DMS114 treated with DMSO at 0.1 percent for 48 hours (cell line): ENCODE data around the gene DNASE1L3.
A peak's percentile ranks its signal among the peaks of the same experiment; 100 is the strongest.
"Not testable (repeated sequence)": the region's sequence is repeated elsewhere in the genome, so short reads cannot be mapped to it uniquely, and the experiment has no call there.

Source experiments
- DNase-seq: peaks from one replicate; lab custom pipeline; 2025; ENCODE audit not compliant: unreplicated experiment; lab: John Stamatoyannopoulos, UW

DNASE1L3 gene, protein sequence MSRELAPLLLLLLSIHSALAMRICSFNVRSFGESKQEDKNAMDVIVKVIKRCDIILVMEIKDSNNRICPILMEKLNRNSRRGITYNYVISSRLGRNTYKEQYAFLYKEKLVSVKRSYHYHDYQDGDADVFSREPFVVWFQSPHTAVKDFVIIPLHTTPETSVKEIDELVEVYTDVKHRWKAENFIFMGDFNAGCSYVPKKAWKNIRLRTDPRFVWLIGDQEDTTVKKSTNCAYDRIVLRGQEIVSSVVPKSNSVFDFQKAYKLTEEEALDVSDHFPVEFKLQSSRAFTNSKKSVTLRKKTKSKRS

DNA sequence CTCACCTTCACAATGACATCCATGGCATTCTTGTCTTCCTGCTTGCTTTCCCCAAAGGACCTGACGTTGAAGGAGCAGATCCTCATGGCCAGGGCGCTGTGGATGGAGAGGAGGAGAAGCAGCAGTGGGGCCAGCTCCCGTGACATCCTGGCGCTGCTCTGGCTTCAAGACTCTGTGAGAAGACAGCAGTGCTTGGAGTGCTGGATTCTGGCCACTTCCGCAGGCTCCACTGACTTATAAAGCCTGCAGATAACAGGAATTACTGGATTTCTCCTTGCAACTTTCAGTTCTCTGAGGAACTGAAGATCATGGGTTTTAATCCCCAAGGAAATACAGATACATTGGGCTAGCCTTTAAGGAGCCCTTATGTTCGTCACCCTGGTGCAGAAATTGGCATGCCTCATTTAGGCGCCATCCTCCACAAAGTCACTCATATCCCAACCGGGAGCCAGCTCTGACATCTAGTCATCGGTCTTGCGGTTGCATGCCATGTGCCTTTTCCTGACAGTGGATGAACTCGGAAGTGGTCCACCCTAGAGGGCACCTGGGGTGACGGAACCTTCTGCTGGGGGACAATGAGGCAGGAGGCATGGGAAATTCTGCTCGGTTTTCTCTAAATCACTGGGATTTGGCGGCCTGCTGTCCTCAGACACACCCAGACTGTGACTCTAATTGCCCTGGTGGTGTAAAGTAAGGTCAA lies at the start of gene DNASE1L3:
Gene DNASE1L3, minus strand, starts transcription at position 212 of the 700 bp plus-strand sequence. Its CDS starts 66 bp downstream, at position 146.
- DNase-seq, result no peak

DNA sequence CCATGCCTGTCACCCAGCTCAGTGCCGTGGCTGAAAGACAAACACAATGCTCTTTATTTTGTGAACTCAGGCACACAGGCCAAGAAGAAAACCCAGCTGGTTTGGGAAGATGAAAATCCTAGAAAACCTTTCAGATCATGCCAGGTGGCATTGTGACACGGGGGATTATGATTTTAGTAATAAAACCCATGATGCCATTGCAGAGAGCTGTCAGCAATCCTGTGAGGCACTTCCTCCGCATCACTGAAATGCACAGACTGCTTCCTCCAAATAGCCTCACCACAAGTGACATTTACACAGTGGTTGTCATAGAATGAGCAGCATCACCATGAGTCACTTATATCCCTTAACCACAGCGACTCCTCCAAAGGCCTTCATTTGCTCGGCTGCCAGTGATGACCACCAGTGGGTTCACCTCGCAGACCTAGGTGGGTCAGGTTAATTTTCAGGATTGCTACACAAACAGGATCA lies 49.5 kb upstream of the DNASE1L3 start:
- DNase-seq, result no peak

DNA sequence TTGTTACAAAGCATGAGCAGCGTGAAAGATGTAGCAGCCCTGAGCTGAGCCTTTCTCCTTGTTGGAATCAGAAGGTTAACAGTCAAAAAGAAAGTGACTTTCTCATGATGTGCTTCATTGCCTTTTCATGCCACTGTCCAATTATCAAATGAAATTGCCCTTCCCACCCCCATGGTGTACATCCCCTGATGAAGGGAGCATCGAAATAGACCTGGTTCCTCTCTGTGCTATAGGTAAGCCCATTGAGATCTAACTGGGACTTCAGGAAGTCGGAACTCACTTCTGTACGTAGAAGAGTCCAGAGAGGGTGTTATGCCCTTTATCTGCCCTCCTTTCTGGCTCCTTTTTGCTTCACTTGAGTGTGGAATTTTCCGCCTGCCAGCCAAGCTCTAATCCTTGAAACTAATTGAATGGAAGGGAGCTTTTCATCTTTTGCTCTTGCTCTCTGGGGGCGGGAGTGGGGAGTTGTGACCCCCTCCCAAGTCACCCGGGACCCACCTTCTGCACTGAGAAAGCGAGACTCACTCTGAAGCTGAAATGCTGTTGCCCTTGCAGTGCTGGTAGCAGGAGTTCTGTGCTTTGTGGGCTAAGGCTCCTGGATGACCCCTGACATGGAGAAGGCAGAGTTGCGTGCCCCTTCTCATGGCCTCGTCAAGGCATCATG lies 47.8 kb upstream of the DNASE1L3 start:
- no peak for DNase-seq

DNA sequence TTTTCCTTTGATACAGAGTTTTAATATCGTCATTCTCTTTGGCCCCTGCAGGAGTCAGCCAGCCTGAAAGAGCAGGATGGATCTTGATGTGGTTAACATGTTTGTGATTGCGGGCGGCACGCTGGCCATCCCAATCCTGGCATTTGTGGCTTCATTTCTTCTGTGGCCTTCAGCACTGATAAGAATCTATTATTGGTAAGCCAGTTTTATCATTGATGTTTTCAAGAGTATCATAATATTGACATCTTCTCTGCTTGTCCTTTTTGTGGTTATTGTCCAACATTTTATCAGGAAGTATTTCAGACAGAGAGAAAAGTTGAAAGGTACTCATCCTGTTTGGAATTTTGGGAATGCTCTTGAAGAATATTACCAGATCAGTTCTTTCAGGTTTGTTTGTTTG lies 45.7 kb upstream of the DNASE1L3 start:
- DNase-seq, result no peak

DNA sequence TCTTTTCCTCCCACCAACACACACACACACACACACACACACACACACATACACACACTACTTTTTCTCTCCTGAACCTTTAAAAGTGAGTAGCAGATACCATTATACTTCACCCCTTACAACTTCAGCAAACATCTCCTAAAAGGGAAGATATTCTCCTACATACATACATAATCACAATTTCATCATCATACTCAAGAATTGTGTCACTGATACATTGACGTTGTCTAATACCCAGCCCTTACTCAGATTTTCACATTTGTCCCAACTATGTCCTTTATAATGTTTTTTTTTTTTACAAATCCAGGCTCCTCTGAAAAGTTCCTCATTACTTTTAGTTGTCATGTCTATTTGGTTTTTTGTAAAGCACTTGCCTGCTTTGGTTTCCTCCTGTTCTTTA lies 45.3 kb upstream of the DNASE1L3 start:
- no peak for DNase-seq

DNA sequence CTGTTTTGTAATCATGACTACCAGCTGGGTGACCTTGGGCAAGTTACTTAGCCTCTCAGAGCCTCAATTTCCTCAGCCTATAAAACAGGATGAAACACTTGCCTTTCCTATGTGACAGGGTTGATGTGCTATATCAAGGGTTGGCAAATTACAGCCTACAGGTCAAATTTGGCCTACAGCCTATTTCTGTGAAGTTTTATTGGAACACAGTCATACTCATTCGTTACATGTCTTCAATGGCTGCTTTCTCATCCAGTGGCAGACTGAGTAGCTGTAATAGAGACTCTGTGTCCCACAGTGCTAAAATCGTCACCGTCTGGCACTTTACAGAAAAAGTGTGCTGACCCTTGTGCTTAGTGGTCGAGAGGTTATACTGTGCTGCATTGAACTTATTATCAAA lies 43.4 kb upstream of the DNASE1L3 start:
- DNase-seq, result no peak

DNA sequence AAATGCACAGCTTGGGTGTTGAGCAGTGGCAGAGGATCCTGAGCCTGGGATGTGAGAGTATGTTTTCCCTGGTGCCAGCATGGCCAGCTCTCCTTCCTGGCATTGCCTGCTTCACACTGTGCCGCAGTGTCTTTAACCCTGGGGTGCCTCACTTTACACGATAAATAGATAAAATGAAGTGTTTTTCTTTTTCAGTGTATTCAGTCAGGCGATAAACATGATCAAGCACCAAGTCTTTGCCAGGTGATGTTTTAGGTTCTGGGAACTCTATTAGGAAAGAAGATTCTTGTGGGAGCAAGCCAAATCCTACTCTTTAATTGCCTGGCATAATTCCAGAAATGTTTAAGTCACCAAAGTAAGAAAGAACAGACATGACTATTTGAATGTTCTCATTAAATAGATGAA lies 40.9 kb upstream of the DNASE1L3 start:
- no peak for DNase-seq

DNA sequence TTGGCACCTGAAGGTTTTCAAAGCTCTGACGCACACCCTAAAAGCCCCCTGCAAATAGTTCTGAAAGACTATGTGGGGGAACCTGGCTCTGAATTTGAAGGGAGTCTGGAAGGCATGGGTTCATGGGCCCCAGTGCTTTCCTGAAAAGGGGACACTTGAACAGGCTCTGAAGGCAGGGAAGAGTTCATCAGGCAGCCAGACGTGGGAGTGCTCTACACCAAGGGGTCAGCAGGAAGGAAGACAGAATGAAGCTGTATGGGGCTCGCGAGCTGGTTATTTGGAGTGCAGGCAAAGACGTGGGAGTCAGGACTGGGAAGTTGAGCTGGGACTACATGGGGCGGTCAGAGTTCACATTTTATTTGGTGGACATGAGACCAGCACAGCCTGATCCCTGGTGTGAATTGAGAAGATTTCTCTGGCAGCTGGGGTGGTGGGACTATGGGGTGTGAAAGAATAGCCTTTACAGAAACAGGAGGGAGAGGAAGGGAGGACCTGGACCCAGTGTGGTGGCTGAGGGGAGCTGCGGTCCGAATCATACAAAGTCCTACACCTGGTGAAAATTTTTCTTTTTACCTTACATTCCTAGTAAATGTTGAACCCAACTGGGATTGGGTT lies 39.4 kb upstream of the DNASE1L3 start:
- DNase-seq, result no peak

DNA sequence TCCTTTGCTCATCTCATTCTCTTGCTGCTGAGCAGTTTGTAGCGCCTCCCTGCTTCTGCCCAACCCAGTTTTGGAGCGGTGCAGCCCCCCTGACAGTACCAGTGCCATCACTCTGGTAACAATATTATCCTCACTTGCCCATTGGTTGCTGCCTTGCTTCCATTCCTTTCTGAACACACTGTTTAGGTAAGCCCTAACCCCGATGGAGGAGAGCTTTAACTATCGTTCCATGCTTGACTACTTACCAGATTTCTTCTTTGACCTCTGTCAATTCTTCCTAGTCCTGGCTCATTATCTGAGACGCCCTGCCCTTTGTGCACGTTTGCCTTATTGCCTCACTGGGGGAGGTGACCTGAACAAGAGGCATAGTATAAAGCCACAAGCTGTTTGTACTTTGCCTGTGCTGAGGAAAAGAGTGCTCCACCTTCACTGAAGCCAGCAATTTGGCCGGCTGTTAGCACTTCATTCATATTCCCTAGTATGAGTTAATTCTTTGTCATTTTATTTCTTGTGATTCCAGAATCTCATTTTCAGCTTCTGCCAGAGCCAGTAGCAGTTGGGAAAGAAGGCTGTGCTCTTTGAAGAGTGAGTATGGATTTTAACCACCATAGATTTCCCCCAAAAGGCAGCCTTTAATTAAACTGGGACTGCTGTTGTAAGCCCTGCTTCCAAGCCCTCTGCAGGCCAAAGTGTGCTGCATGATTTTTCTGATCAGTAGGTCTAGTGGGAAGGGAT lies 38.8 kb upstream of the DNASE1L3 start:
- no peak for DNase-seq

DNA sequence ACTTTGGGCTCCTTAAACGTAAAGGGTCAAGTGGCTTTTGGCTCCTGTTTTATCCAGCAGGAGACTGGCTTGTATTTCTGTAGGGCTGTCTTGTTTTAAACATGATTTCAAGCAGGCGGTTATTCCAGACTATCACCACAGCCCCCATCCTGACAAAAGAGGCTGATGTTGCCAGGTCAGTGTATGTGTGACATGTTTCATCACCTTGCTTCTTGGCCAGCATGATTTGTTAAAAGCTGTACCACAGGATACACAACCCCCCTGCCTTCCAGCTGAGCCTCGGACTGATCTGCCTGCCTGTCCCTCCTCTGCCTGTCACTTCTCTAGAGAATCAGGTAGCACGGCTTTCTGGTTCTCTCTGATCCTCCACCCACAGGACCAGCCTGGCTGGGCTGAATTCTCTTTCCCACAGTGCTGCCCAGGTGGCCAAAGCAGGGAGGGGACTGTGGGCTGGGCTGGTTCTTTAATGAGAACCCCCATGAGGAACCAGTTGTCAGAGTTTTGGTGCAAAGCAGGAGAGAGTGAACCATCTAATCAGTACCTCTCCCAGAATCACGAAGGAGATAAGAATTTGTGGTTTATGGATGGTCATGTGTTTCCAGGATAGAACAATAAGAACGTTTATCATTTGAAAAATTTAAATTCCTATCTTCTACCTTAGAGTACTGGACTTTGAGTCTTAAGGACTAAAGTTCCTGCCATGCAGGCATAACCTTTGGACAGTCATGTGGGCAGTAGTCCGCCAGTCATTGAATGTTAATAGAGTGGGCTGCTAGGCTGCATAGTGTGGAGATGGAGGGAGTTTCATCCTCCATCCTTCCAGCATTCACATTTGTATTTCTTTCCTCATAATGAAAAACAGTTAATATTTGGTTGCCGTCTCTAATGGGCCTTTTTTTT lies 35.6 kb upstream of the DNASE1L3 start:
- DNase-seq, result no peak

DNA sequence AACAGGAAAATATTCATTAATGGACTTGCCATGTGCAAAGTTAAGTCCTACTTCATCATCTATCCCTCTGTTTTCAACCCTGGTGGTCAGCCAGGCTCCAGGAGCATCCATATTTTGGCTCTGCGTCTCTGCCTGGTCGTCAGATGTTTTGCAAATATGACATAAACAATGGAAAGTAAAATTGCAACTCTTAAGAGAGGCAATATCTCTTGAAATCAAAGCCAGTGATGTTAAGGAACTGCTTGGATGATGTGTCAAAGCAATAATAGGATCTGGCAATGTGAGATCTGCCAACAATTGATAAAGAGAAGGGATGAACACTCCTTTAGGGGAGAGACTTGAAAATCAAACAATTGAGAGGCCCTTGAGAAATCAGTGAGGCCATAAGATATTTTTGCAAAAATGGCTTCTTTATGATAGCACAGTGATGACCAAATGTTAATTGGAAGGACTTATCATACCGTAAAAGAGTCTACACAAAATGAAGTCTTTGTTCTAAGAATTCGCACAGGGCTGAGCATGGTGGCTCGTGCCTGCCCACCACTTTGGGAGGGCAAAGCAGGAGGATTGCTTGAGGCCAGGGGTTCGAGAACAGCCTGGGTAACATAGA lies 33.3 kb upstream of the DNASE1L3 start:
- DNase-seq, result no peak

DNA sequence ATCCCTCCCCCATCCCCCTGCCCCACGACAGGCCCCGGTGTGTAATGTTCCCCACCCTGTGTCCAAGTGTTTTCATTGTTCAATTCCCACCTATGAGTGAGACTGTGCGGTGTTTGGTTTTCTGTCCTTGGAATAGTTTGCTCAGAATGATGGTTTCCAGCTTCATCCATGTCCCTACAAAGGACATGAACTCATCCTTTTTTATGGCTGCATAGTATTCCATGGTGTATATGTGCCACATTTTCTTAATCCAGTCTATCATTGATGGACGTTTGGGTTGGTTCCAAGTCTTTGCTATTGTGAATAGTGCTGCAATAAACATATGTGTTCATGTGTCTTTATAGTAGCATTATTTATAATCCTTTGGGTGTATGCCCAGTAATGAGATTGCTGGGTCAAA lies 32.1 kb upstream of the DNASE1L3 start:
- DNase-seq, result not testable (repeated sequence)

DNA sequence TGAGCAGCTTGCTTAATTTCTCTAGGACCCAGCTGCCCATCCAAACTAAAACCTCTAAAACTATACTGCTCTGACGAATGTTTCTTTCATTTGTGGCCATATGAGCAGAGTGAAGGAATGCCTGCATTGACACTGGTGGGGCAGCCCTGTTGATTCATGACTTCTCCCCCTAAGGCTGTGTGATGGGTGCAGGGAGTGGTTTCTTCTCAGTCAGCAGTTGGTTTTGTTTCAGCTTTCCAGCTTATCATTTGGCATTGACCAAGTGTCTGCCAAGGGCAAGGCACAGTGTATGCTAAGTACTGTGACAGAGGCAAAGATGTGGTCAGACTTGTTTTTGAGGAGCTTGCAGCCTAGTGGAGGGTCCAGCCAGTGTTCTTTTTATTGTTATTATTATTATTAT lies 31.6 kb upstream of the DNASE1L3 start:
- DNase-seq, result no peak

DNA sequence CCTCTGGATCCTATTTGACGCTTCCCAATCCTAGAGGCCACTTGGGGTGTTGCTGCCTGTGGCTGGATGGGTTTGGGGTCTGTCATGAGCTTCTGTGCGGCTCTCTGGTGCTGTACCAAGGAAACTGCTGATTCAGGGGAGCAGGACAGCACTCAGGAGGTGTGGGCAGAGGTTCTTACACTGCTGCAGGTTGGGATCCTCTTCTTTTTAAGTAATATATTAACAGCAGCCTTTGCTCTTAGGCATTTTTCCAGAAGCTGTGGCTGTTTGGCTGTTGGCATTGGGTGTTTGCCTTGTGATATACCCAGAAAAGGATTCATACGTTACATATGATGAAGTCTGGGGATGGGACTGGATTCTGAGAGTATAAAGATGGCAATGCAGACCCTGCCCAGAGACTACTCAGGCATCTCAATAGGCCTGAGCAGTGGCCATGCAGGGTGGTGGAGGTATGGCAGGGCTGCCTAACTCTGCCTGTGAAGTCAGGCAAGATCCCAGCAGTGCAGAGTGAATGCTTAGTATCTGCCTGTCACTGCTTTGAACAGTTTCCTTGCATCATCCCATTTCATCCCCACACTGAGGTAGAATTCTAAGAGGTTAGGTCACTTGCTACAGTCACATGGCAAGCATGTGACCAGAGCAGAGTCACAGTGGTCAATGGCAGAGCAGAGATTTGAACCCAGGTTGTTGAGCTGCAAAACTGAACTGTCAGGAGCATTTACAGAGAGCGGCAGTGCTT lies 30.7 kb upstream of the DNASE1L3 start:
- DNase-seq, result no peak

DNA sequence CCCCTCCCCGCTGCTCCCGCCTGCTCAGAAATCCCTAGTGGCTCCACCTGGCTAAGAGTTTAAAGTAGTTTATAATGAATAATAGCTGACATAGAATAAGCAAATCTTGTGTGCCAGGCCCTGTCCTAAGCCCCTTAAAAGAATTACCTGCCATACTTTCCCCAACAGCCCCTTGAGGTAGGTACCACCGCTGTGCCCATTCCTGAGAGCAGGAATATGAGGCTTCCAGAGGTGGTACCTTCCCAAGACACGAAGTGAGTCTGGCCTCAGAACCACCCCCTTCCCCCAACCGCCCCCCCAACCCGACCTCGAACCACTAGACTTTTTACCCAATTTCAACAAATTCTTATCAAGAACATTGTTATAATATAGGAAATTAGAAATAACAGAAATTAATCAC lies 28.1 kb upstream of the DNASE1L3 start:
- no peak for DNase-seq

DNA sequence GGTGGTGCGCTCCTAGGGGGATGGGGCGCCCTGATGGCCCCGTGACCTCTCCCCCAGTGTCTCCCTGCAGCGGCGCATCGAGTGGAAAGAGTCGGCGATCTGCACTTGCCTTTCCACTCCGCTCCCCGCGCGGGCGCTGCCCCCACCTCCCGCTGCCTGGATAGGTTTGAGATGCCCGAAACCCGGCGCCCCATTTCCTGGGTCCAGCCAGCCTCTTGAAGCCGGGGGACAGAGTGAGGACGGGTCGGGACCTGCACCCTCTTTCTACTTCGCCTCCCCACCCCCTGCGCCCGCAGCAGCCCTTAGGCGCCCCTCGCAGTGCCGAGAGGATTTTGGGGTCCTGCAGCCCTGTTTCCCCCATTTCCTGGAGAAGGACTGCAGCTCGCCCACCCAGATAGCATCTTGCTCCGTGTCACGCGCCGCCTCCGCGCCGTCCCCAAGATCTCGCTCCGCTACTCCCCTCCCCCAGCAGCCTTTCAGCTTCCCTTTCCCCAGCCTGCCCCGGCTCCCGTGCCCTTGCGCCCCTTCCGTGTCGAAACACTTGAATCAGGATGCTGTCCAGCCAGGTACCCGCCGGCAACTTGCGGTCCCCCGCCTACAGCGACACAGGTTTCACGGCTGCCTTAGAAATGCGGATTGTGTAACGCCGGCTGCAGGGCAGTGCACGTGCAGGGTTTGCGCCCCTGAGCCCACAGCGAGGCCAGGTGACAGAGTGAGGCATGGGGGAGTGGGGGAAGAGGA lies 27.3 kb upstream of the DNASE1L3 start:
- no peak for DNase-seq

DNA sequence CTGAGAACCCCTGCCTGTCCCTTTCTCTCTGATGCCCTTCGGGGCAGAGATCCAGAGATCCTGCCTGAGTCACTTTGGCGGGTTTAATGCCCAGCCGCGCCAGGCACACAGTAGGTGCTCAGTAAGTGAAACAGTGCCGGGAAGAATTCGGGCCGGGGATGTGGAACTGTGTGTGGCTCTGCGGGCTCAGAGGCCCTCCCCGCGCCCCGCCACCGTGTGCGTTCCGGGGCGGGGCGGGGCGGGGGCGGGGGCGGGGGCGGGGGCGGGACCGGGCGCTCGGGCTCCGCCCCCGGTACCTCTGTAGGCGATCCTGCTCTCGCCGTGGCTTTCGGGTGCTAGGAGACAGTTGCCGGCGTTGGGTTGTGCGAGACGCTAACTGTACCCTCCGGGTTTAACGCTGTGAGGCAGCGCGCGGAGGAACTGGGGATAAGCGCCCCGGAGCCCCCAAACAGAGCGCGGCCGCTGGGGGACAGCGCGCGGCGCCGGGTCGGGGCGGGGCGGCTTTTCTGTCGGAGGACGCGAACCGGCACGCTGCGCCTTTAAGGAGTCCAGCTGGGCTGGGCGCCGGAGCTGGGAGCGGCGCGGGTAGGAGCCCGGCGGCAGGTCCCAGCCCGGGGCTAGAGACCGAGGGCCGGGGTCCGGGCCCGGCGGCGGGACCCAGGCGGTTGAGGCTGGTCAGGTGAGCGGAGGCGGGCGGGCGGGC lies 26.6 kb upstream of the DNASE1L3 start, which contains the start of gene ABHD6:
Gene ABHD6, plus strand, starts transcription at position 555 of the 703 bp plus-strand sequence. CDS start 18,795 bp downstream, outside the sequence.
- peak; percentile 34 for DNase-seq
